Stimulated activated CD4-positive, alpha-beta T cell treated with anti-CD3 and anti-CD28 coated beads, Interleukin-4, amount 100 ng/mL, for 4 hours (primary cell): ENCODE data around the gene SCIN.

Experiments
- DNase-seq, 2 experiments: peaks; one replicate each; pipeline ENCODE4 v3.0.0-alpha.2; 2020

The SCIN gene

DNA sequence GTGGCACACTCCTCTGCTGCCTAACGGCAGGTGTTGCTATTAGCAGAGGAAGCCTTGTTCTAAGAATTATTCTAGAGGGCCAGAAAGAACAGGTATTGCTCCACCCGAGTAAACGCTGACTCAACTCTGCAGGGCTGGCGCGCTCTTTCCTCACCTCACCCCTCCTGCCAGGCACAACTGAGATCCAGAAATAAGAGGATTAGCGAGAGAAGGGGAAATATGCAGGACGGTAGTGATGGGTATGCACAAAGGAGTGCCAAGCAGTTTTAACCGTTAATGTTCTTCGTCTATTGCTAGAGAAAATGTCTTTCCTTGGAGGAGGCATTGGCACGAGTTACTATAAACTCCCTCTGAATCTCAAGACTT, 369 bp upstream of the SCIN start:
- no peak for DNase-seq

DNA sequence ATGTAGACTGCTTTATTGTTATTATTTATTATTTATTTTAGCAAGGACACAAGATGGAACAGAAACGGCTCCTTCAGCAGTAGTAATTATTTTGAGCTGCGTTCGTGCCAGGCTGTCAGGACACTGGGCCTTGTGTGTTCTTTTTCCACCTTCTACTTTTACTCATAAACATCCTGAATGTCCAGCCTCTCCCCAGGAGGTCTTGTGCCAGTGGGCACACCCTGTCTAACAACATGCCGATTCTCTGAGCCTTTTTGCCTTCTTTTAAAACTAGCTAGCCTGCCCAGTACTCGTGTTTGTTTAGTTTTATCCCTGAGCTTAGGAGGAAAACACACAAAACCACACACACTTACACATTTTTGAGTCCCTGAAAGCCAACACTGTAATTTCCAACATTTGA, 1.2 kb downstream of the SCIN start:
- DNase-seq: no peak

DNA sequence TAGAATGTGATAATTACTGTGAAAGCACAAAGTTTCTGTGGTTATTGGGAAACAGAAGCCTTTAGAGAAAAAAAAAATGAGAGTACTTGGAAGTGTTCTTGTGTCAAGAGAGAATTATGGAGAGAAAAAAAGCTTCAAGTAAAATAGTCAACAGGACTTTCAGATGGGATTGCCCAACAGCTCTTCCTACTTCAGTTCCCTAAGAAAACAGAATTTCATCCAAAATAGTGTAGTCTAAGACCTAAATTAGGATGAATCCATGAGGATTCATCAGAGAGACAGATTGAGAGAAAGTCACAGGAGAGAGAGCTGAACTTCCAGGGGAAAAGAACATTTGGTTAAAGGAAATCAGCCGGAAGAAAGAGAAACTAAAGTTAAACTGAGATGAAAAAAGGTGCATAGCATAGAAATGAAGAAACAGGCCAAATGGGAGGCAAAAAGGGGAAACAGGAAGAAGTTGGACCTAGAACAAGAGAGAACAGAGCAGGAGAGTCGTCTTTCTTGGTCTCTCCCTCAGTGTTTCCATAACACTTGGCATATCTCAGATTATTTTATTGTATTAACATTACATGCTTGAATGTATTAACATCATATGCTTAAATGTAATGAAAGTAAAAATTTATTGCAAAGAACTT, 2.5 kb downstream of the SCIN start:
- DNase-seq: no peak

DNA sequence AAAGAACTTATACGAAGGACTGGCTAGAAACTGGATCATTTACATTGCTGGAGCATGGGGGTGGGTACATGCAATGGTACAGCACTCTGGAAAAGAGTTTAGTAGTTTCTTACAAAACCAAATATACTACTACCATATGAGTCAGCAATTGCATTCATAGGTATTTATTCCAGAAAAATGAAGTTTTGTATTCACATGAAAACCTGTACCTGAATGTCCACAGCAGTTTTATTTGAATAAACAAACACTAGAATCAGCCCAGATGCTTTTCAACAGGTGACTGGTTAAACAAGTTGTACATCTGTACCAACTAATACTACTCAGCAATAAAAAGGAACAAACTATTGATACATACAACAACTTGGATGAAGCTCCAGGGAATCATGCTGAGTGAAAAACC, 3.4 kb downstream of the SCIN start:
- DNase-seq: no peak

DNA sequence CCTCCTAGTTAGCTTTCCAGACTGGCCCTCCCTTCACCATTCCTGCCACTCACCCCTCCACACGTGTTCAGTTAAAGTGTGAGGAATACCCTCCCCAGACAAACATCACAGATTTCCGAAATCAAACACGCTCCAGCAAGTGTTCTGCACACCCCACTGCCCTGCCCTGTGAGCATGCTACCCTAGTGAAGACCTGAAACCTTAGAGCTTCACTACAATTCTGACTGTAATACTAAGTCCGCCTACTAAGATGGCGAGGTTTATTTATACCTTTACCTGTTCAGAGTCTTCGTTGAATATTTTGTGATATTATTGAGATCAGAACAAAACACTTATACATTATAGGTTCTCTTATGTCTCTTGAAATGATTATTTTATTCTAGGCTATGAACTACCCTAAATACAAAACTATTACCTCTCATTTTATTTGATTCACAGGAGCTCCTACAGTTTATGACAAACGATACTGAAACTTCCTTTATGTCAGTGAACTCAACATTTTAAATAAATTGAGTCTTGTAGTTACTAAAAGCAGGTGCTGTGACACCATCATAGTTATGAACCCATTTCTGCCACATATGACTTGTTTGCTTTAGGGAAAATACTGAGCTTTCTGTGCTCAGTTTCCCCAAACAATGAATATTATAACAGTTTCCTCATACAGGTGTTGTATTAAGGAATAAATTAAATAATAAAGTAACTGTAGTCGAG, 8.6 kb downstream of the SCIN start:
- no peak for DNase-seq

DNA sequence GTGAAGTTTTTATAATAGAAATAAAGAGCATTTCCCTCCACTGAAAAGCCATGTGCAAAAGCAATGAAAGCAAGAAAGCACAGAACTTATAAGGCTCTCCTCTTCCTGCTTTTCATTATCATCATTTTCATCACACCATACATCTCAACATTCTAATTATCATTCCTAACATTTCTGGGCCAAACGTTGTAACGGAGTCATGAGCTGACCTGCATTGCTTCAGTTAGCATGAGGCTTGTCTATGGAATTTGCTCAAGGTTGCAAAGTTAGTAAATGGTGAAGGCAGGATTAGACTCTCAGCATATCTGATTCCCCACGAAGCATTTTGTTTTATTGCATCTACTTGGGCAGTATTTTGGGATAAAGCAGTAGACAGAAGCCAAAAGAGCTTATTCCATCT, 11.4 kb downstream of the SCIN start:
- DNase-seq: no peak

DNA sequence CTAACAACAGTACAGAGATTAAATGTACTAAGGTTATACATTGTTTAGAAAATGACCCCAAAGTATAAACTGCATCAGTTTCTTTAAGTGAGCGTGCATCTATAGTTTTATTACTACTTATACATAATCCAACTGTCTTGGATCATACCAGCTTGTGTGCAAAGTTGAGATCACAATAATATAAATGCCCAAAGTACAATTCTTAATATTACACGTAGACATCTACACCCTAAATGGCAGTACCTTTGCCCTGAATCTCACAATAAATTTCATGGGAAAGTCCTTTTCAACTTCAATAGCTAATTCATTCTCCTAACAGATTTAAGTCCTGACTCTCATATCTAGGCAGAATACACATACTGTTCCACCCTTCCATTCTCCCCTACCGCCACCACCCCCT, 11.8 kb downstream of the SCIN start:
- DNase-seq: no peak

DNA sequence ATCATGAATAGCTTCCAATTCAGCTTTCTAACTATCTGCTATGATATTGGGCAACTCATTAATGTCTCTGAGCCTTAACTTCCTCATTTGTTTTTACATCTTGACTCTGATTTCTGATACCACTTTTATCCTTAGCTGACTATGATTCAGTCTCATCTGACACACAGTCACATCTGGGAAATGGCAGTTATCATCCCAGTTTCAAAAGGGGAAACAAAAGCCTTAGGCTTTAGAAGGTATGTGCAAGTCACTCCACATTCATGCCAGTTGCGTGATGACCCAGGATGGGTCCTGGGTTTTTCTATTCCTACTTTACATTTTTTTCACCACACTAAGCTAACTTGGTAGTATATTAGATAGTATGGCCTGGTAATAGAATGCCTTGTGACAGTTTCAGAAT, 12.7 kb downstream of the SCIN start:
- no peak for DNase-seq

DNA sequence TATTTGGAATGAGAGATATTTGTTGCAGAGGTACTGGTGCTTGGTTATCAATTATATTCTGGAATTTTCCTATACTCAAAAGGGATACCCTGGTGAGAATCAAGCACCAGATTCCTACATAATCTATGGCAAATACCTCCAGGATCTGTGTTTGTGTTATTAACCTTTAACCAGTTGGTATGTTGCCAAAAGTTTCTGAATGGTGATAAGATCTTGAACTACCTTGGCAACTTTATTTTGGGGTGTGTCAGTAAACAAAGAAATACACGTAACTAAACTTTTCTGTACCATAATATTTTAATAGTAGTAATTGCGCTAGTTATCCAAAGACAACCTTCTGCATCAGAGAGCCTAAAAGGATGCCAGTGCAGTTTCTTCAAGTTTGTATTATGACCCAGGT, 13.4 kb downstream of the SCIN start:
- no peak for DNase-seq

DNA sequence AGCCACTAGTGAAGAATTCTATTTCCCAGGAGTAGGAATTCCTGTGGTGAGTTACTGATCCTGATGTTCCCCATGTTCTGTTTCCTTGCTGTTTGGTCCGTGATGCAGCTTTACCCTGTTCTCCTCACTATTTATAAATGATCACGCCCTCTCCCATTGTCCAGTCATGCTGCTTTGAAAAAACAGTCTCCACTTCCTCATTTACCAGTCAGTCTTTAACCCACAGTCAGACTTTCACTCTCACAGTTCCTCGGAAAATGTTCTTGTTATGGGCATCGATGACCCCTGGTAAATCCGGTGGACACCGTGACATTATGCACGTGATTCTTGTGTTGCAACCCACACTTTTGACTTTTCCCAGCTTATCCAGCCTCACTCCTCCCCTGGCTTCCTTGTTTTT, 14.4 kb downstream of the SCIN start:
- no peak for DNase-seq

DNA sequence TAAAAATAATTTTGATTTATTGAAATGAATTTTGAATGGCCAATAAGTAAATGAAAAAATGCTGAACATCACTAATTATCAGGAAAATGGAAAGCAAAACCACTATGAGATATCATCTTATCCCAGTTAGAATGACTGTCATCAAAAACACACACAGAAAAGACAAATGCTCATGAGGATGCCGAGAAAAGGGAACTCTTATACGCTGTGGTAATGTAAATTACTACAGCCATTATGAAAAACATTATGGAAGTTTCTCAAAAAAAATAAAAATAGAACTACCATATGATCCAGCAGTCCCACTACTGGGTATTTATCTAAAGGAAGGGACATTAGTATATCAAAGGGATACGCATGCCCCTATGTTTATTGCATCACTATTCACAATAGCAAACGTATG, 15.8 kb downstream of the SCIN start:
- no peak for DNase-seq

DNA sequence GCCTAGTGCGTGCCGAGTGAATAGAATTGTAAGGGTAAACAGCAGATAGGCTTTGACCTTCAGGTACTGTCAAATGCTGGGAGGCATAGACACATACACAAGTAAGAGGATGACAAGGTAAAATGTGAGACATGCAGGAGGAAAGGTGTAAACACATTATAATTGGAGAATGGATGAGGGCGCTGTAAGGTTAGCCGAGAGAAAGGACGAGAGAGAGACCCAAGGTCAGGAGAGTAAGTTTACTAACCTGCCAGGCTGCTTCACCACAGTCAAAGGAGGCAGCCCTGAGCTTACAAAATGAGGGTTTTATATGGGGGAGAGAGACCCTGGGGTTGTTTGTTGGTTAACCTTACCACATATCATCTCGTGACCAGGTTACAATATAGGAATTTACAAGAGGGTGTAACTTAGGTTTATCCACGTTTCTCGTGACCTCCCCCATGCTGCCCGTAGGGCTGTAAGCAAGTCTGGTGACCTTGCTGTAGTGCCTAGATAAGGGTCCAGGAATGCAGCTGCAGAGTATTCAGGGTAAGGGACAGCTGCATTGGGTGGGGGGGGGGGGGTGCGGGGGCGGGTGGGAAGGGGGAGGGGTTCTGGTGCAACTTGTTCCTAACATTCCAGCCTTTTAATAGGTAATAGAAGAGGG, 17.9 kb downstream of the SCIN start:
- no peak for DNase-seq

DNA sequence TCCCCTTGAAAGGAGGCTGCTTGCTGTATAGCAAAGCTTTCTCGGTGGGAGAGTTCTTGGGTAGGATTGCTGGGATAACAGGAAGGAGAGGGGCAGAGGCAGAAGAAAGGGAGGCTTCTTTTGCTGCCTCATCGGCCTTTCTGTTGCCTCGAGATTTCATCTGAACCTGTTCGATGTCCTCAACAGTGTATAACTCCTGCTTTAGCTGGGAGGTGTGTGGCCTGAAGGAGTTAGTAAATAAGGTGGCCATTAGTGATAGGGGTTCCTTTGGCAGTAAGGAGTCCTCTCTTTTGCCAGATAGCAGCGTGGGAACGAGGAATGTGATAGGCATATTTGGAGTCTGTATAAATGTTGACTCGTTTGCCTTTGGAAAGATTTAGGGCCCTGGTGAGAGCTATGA, 20.0 kb downstream of the SCIN start:
- DNase-seq: no peak

DNA sequence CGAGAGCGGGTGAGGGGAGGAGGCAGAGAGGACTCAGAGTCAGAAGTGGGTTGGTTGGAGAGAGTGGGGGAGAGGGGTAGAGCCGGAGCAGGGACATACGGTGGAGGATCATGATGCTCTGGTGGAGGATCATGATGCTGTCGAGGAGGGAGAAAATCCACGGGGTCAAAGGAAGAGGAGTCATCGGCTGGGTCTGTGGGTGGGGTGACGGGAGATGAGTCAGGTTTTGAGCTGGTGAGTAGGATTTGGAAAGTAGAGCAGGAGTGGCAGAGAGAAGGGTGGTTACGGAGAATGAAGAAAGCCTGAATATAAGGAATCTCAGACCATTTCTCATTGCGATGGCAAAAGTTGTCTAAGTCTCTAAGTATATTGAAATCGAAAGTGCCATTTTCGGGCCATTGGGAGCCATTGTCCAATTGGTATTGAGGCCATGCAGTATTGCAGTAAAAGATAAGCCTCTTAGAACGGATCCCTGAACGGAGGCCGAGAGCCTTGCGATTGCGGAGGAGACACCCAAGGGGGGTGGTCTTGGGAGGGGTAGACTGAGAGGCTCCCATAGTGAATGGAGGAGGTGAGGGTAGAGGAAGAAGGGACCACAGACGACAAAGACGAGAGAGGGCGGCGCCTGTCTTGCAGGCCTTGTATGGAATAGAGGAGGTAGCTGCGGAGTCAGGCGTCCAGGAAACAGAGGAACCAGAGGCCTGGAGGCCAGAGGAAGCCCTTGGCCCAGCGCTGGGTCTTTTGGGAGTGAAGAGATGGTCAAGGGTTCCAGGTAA, 23.8 kb downstream of the SCIN start:
- no peak for DNase-seq

DNA sequence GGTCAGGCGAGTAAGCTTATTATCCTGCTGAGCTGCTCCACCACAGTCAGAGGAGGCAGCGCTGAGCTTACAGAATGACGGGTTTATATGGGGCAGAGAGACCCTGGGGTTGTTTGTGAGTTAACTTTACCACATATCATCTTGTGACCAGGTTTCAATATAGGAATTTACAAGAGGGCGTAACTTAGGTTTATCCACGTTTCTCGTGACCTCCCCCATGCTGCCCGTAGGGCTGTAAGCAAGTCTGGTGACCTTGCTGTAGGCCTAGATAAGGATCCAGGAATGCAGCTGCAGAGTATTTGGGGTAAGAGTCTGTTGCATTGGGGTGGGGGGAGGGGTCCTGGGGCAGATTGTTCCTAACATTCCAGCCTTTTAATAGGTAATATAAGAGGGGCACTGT, 24.6 kb downstream of the SCIN start:
- DNase-seq: no peak

DNA sequence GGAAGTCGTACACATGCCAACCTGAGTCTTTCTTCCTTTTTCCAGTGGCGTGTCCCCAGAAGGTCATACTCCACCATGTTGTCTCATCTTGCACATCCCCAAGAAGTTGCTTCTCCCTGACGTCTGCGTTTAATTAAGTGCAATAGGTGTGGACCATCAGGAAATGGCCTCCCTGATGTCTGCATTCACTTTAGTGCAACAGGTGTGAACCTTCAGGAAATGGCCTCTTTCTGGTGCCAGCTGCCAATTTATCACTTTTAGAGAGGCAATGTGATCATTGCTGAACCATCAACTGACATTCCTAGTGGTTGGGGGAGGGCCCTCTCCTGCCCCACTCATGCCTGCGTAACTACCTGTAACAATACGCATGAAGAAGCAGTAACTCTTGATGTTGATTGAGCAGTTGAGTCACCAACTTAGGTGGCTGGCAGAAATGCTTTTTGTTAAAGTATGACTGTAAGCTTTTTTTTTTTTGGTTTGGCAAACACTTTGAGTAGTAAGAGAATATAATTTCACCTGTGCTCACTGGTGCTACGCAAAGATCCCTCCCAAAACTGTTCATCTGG, 25.8 kb downstream of the SCIN start:
- DNase-seq: no peak

DNA sequence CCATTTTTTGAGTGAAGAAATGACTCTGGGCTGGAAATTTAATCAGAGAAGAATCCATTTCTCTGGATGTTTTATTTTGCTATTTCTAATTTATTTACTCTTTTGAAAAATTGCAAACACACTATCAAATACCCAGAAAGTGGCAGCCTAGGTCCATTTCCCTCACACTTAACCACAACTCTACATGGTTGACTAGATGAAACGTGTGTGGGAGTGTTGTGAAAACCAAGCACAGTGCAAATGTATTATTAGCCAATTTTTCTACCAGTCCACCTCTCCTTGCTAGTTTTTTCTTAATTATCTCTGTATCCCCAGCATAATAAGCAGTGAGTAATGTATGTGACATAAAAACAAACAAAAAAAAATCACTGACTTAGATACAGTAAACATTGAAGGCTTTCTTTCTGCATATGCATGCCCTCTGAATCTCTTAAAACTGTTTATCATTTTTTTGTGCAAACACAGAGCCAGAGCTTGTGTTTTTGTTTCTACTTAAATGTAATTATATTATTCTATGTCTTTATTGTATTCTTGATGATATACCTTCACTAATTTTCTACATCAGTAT, 30.9 kb downstream of the SCIN start:
- no peak for DNase-seq

DNA sequence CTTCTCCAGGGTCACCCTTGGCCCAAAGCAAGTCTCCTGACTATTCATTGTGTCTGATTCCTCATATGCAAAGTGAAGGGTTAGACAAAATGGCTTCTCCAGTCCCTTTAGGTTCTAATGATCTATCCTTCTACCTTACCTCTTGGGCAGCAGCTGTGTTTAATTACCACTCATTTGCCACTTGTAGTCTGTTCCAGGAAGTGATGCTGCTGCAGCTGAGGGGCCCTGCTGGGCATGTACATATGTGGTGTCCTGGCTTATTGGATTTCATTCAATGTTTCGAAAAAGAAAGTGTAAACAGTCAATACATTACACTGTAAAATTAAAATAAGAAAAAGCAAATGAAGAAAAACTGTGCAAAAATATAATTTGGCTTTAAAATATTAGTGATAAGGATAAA, 36.6 kb downstream of the SCIN start:
- no peak for DNase-seq

DNA sequence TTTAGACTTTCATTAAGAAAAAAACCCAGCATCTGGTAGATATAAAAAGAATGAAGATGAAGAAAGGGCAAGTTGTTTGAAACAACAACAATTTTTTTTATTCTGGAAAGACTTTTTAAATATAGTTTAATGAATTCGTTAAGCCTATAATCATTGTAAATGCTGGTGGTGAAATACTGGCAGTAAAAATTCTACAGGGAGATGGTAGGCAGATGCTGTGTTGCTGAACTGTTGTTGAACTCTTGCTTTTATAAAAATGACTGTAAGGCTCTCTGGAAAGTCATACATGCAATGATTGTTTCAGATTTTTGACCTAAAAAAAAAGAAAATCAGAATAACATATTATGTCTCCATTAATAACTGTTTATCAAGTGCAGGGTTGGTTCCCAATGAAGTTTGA, 39.0 kb downstream of the SCIN start:
- DNase-seq: no peak

DNA sequence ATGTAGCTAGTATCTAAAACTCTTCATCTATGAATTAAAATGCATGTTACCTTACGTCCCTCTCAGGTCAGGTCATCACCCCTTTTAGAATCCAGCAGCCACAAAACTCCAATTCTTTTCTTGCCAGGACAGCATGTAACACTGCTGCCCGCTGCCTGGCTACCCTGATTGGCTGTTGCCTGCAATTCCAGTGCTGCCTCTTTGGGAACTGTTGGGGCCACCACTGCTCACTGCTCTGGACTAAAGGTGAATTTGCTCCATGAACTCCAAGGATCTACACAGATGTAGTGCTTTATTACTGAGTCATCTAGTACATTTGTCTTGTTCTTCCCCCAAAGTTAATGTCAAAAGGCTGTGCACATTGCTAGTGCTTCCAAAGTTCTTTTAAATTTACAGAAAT, 40.4 kb downstream of the SCIN start:
- no peak for DNase-seq

DNA sequence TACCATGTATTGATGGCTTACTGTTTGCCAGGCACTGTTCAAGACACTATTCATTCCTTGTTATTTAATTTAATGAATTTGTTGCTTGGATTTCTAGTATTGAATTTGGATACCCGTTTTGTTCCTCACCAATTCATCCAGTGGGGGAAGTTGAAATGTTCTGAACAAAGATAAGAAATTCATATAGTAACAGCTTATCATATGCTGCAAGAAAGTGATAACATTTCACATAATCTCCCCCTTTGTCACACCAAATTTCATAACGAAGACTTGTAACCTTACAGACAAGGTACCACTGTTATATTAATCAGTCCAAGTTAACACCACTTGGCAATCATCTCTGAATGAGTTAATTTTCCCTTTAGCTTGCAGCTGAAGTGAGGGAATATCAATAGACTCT, 42.1 kb downstream of the SCIN start:
- DNase-seq: no peak

DNA sequence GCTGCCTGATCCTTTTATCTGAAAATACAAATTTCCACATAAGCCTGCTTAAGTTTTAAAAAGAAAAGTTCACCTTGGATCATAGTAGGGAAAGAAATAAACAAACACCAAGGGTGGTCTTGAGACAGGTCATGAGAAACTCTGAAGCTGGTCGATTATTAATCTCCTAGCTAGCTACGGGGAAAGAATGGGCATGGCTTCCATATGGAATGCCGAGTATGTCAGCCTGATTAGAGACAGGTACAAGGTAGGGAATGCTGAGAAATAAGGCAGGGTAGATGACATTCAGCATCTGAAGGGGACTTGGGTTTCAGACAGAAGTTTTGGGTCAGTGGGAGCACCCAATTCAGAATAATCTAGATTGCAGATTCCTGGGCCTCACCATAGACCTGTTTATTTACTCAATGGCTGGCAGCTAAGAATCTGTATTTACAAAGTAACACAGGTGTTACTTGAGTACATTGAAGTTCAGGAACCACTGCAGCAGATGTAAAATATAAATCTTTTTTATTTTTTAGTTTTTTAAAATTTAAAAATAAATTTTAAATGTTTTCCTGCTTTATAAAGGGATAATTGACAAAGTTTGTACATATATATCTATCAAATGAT, 49.0 kb downstream of the SCIN start:
- DNase-seq: no peak

DNA sequence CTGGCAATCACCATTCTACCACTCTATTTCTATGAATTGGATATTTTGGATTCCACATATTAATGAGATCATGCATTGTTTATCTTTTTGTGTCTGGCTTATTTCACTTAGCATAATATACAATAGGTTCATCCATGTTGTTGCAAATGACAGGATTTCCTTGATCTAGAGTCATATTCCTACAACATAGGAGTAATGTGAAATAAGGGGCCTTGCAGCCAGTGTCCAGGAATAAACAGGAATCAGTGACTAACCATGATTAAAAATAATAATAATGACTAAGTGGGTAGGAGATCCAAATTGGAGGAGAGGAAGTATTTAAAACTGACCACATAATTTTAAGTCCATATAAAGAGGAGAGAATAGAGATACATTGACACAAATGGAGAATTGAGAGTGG, 49.9 kb downstream of the SCIN start:
- DNase-seq: no peak
